Suprapubic skin (tissue), 3 donors: ENCODE data around the gene FAM53A.

ENCODE experiments used
- CTCF ChIP-seq, 2 donors: fragments of 200-600 bp in 1 of 2; fragments of 450-650 bp in 1 of 2; sonication (generic) in 1 of 2; IDR thresholded peaks; one replicate each; pipeline ENCODE4 v1.5.1; 2016 to 2019; ENCODE audit warnings: antibody characterized with exemption in 2 of 2, mild to moderate bottlenecking in 1 of 2, moderate library complexity in 1 of 2
- POLR2AphosphoS5 ChIP-seq, 3 donors: sonication (generic); formaldehyde crosslinking; IDR thresholded peaks; one replicate each; pipeline ENCODE4 v1.6.1; 2017; ENCODE audit warnings: antibody characterized with exemption in 3 of 3

GRCh38 chr4:1593881-1594345 is 90.2 kb downstream of the FAM53A start:
- TF ChIP-seq POLR2AphosphoS5 (IDR thresholded peaks at IDR 0.05): no peak
- no peak for TF ChIP-seq CTCF (IDR thresholded peaks at IDR 0.05)
